Measurements from ENCODE around the gene HOXB6.

The HOXB6 gene

GRCh38 chr17:48624544-48625494 is 20.0 kb upstream of the HOXB6 start (continued):
- no peak for TF ChIP-seq ZNF280D (tag by site-specific recombination; IDR thresholded peaks at IDR 0.05)
- no peak for TF ChIP-seq ZNF121 (tag by site-specific recombination; IDR thresholded peaks at IDR 0.05)
- TF ChIP-seq ZNF223 (tag by site-specific recombination; IDR thresholded peaks at IDR 0.05) = no peak
- no peak for TF ChIP-seq ZNF302 (tag by site-specific recombination; IDR thresholded peaks at IDR 0.05; ENCODE audit: low read depth)
- TF ChIP-seq ZNF133 (tag by site-specific recombination; IDR thresholded peaks at IDR 0.05) = no peak
- TF ChIP-seq ZFP69B (tag by site-specific recombination; IDR thresholded peaks at IDR 0.05) = no peak
- TF ChIP-seq IKZF3 (tag by site-specific recombination; IDR thresholded peaks at IDR 0.05) = peak; percentile 23; the same call in 1 of the 2 replicates
- TF ChIP-seq ZNF658 (tag by site-specific recombination; IDR thresholded peaks at IDR 0.05) = no peak
- TF ChIP-seq ZNF580 (tag by site-specific recombination; IDR thresholded peaks at IDR 0.05) = no peak
- no peak for TF ChIP-seq PRDM2 (tag by site-specific recombination; IDR thresholded peaks at IDR 0.05; ENCODE audit: borderline replicate concordance)
- no peak for TF ChIP-seq ZNF521 (tag by site-specific recombination; IDR thresholded peaks at IDR 0.05)
- TF ChIP-seq SP7 (tag by site-specific recombination; IDR thresholded peaks at IDR 0.05) = no peak
- peak; percentile 70 for TF ChIP-seq SP3 (tag by site-specific recombination; IDR thresholded peaks at IDR 0.05)
- no peak for TF ChIP-seq ZNF692 (tag by site-specific recombination; IDR thresholded peaks at IDR 0.05)
- no peak for TF ChIP-seq ZNF280C (tag by site-specific recombination; IDR thresholded peaks at IDR 0.05)
- no peak for TF ChIP-seq ZNF433 (tag by site-specific recombination; IDR thresholded peaks at IDR 0.05; ENCODE audit: low read depth)
- no peak for TF ChIP-seq AEBP2 (tag by site-specific recombination; IDR thresholded peaks at IDR 0.05; ENCODE audit: borderline replicate concordance)
- TF ChIP-seq WT1 (tag by site-specific recombination; IDR thresholded peaks at IDR 0.05) = 0 out of 2 replicates have a peak, but pooled peaks have one; percentile 38
- TF ChIP-seq ZNF239 (tag by site-specific recombination; IDR thresholded peaks at IDR 0.05) = no peak
- TF ChIP-seq ZBTB44 (tag by site-specific recombination; IDR thresholded peaks at IDR 0.05) = no peak
- TF ChIP-seq ZNF274 (IDR thresholded peaks at IDR 0.05; ENCODE audit: low read length) = no peak
- no peak for TF ChIP-seq ZNF274 (tag by site-specific recombination; IDR thresholded peaks at IDR 0.05; ENCODE audit: borderline replicate concordance)
